HEK293 (cell line): ENCODE results near the gene COL6A6.

Source experiments
- CTCF ChIA-PET: fragments of 350-600 bp; formaldehyde crosslinking; extraction: SDS; loops from one replicate; lab custom pipeline; 2021; ENCODE audit warnings: antibody characterized with exemption; lab: Yijun Ruan, JAX
- POLR2A ChIA-PET: fragments of 300-600 bp; formaldehyde crosslinking; extraction: SDS; loops from one replicate; lab custom pipeline; 2020; ENCODE audit warnings: antibody characterized with exemption, inconsistent platforms; lab: Yijun Ruan, JAX
- H3K27ac ChIP-seq: fragments of 200-500 bp; sonication (Bioruptor generic); 2 replicates; pipeline ENCODE4 v1.5.1; 2014; ENCODE audit warnings: low read depth, low read length, control low read depth, inconsistent platforms; ENCODE audit errors: extremely low read depth
- H3K36me3 ChIP-seq, 2 experiments: fragments of 200-500 bp in 1 of 2; sonication (Bioruptor generic) in 1 of 2; 1 replicate in 1 of 2; 2 replicates in 1 of 2; pipeline ENCODE4 v1.5.1; 2014 to 2017; ENCODE audit warnings: inconsistent platforms in 2 of 2, low read length in 2 of 2; ENCODE audit not compliant: control insufficient read depth in 2 of 2, insufficient read depth in 1 of 2
- H3K4me1 ChIP-seq: fragments of 200-500 bp; sonication (Bioruptor generic); 2 replicates; pipeline ENCODE4 v1.5.1; 2014; ENCODE audit warnings: mild to moderate bottlenecking, low read length, inconsistent platforms; ENCODE audit not compliant: control insufficient read depth, insufficient read depth
- H3K4me3 ChIP-seq: 2 replicates; pipeline ENCODE4 v1.5.1; 2011; ENCODE audit warnings: low read depth, mild to moderate bottlenecking, control low read depth, low read length, moderate library complexity
- H3K9me3 ChIP-seq: fragments of 200-500 bp; sonication (Bioruptor generic); 2 replicates; pipeline ENCODE4 v1.5.1; 2014; ENCODE audit warnings: low read depth, low read length, inconsistent platforms; ENCODE audit not compliant: control insufficient read depth, insufficient read depth
- GLI4 ChIP-seq: fragments of 450-650 bp; formaldehyde crosslinking; IDR thresholded peaks from 2 replicates; pipeline ENCODE4 v1.5.1; 2016; ENCODE audit warnings: missing biosample characterization, missing genetic modification characterization
- OSR2 ChIP-seq: fragments of 450-650 bp; formaldehyde crosslinking; IDR thresholded peaks from 2 replicates; pipeline ENCODE4 v1.5.1; 2016; ENCODE audit warnings: missing biosample characterization, missing genetic modification characterization
- REPIN1 ChIP-seq: fragments of 450-650 bp; formaldehyde crosslinking; IDR thresholded peaks from 2 replicates; pipeline ENCODE4 v1.5.1; 2017; ENCODE audit warnings: missing biosample characterization, missing genetic modification characterization, low read depth
- SETDB1 ChIP-seq: IDR thresholded peaks from one replicate; pipeline ENCODE4 v1.6.1; 2017; ENCODE audit warnings: mild to moderate bottlenecking, low read length, moderate library complexity, mixed read lengths; ENCODE audit not compliant: insufficient read length
- YY1 ChIP-seq: fragments of 450-650 bp; formaldehyde crosslinking; IDR thresholded peaks from 2 replicates; pipeline ENCODE4 v1.5.1; 2018; ENCODE audit warnings: missing biosample characterization, missing genetic modification characterization
- ZEB2 ChIP-seq: fragments of 450-650 bp; formaldehyde crosslinking; IDR thresholded peaks from 2 replicates; pipeline ENCODE4 v1.5.1; 2016; ENCODE audit warnings: missing biosample characterization, missing genetic modification characterization
- ZFP3 ChIP-seq: fragments of 450-650 bp; formaldehyde crosslinking; IDR thresholded peaks from 2 replicates; pipeline ENCODE4 v1.5.1; 2016; ENCODE audit warnings: low read depth, missing biosample characterization, missing genetic modification characterization
- ZNF548 ChIP-seq: fragments of 450-650 bp; formaldehyde crosslinking; IDR thresholded peaks from 2 replicates; pipeline ENCODE4 v1.5.1; 2016; ENCODE audit warnings: missing biosample characterization, missing genetic modification characterization
- ZNF561 ChIP-seq: fragments of 450-650 bp; IDR thresholded peaks from 2 replicates; pipeline ENCODE4 v1.5.1; 2018; ENCODE audit warnings: missing biosample characterization, missing genetic modification characterization, borderline replicate concordance
- ZNF585B ChIP-seq: fragments of 450-650 bp; formaldehyde crosslinking; IDR thresholded peaks from 2 replicates; pipeline ENCODE4 v1.5.1; 2016; ENCODE audit warnings: missing biosample characterization, missing genetic modification characterization
- ZNF624 ChIP-seq: fragments of 450-650 bp; formaldehyde crosslinking; IDR thresholded peaks from 2 replicates; pipeline ENCODE4 v1.5.1; 2017; ENCODE audit warnings: missing biosample characterization, missing genetic modification characterization
- ZNF629 ChIP-seq: fragments of 450-650 bp; formaldehyde crosslinking; IDR thresholded peaks from 2 replicates; pipeline ENCODE4 v1.5.1; 2017; ENCODE audit warnings: missing biosample characterization, missing genetic modification characterization
- ZNF670 ChIP-seq: fragments of 450-650 bp; formaldehyde crosslinking; IDR thresholded peaks from 2 replicates; pipeline ENCODE4 v1.5.1; 2016; ENCODE audit warnings: missing biosample characterization, missing genetic modification characterization, low read depth
- ZNF707 ChIP-seq: fragments of 450-650 bp; formaldehyde crosslinking; IDR thresholded peaks from 2 replicates; pipeline ENCODE4 v1.5.1; 2016; ENCODE audit warnings: missing biosample characterization, missing genetic modification characterization
- ZNF791 ChIP-seq: fragments of 450-650 bp; formaldehyde crosslinking; IDR thresholded peaks from 2 replicates; pipeline ENCODE4 v1.5.1; 2016; ENCODE audit warnings: missing biosample characterization, missing genetic modification characterization
- TF ChIP-seq, protein P1 (sequence below): fragments of 450-650 bp; formaldehyde crosslinking; IDR thresholded peaks from 2 replicates; pipeline ENCODE4 v1.5.1; 2016; ENCODE audit warnings: missing biosample characterization, missing genetic modification characterization
- TF ChIP-seq, protein P2 (sequence below): fragments of 450-650 bp; formaldehyde crosslinking; IDR thresholded peaks from 2 replicates; pipeline ENCODE4 v1.5.1; 2017; ENCODE audit warnings: missing biosample characterization, missing genetic modification characterization
- TF ChIP-seq, protein P3 (sequence below): fragments of 450-650 bp; formaldehyde crosslinking; IDR thresholded peaks from 2 replicates; pipeline ENCODE4 v1.5.1; 2017; ENCODE audit warnings: missing biosample characterization, missing genetic modification characterization
- TF ChIP-seq, protein P4 (sequence below): fragments of 450-650 bp; formaldehyde crosslinking; IDR thresholded peaks from 2 replicates; pipeline ENCODE4 v1.5.1; 2016; ENCODE audit warnings: missing biosample characterization, missing genetic modification characterization
- TF ChIP-seq, protein P5 (sequence below): fragments of 450-650 bp; formaldehyde crosslinking; IDR thresholded peaks from 2 replicates; pipeline ENCODE4 v1.5.1; 2017; ENCODE audit warnings: missing biosample characterization, missing genetic modification characterization
- TF ChIP-seq, protein P6 (sequence below): fragments of 450-650 bp; formaldehyde crosslinking; IDR thresholded peaks from 2 replicates; pipeline ENCODE4 v1.5.1; 2016; ENCODE audit warnings: missing biosample characterization, missing genetic modification characterization

Gene COL6A6

DNA sequence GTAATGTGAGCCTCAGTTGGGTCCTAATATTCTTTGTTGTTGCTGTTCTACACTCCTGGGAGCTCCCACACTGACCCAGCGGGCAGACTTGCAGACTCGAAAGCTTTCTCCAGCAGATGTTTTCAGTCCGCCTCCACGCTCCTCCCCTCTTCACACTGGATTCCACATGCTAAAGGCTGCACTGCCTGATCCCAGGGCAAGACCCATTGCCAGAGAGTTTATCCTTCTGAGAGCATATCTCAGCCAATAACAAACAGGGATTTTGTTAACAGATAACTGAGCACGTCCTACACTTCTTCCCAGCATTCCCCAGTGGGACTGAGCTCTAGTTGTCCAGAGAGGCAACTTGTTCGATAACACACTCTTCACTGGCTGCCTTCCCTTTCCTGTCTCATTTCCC, 8.0 kb upstream of the COL6A6 start (continued):
- TF ChIP-seq ZNF670 (tag by site-specific recombination): no peak

DNA sequence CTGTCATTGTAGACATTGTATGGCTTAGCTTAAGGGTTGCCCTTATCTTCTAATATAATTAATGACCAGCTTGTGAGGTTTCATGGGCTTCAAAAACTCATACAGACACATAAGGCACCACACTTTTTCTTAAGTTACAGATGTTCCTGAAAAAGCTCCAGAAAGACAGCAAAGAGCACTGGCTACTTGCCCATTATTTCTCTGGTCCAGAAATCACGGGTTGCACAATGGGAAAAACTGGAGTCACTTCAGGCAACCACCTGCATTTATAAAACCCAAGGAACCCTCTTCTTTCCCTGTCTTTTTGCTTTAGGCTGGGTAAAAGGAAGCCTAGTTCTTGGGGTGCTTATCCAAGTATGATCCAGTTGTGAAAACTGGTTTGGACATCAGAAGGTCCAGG, 2.3 kb upstream of the COL6A6 start:
- ChIA-PET CTCF (no interaction called here), POLR2A (no interaction called here)
- Histone ChIP-seq H3K4me1 (no peaks in the 10 kb centered on the region), H3K4me3 (no peak overlapping the region), H3K27ac (no peak overlapping the region), H3K9me3 (no peaks in the 10 kb centered on the region), H3K36me3 (no peaks in the 10 kb centered on the region)
- no peak for TF ChIP-seq ZFP3 (tag by site-specific recombination)
- no peak for TF ChIP-seq YY1 (tag by site-specific recombination)
- TF ChIP-seq ZNF707 (tag by site-specific recombination): no peak
- TF ChIP-seq, protein P1, sequence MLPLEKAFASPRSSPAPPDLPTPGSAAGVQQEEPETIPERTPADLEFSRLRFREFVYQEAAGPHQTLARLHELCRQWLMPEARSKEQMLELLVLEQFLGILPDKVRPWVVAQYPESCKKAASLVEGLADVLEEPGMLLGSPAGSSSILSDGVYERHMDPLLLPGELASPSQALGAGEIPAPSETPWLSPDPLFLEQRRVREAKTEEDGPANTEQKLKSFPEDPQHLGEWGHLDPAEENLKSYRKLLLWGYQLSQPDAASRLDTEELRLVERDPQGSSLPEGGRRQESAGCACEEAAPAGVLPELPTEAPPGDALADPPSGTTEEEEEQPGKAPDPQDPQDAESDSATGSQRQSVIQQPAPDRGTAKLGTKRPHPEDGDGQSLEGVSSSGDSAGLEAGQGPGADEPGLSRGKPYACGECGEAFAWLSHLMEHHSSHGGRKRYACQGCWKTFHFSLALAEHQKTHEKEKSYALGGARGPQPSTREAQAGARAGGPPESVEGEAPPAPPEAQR (tag by site-specific recombination): no peak
- no peak for TF ChIP-seq ZNF548 (tag by site-specific recombination)

DNA sequence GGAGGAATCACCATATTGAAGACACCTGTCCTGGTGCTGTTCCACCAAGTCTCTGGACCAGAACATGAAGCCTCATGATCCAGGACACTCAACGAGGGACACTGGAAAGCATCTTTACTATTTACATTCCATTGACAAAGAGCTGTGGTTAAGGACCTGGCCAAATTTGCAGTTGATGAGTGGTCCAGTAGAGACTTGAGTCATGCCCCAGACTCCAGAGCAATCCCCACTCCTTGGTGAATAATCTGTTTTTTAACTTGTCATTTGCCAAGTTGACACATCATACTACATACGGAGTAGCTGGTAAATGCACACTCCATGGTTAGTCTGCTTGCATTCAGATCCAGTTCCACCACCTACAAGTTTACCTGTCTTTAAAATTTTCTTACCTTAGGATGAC, 1.2 kb upstream of the COL6A6 start:
- POLR2A ChIA-PET: no interaction called here
- no peak overlapping the region for H3K4me3 ChIP-seq
- TF ChIP-seq, protein P2, sequence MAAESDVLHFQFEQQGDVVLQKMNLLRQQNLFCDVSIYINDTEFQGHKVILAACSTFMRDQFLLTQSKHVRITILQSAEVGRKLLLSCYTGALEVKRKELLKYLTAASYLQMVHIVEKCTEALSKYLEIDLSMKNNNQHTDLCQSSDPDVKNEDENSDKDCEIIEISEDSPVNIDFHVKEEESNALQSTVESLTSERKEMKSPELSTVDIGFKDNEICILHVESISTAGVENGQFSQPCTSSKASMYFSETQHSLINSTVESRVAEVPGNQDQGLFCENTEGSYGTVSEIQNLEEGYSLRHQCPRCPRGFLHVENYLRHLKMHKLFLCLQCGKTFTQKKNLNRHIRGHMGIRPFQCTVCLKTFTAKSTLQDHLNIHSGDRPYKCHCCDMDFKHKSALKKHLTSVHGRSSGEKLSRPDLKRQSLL: no peak
- TF ChIP-seq, protein P3, sequence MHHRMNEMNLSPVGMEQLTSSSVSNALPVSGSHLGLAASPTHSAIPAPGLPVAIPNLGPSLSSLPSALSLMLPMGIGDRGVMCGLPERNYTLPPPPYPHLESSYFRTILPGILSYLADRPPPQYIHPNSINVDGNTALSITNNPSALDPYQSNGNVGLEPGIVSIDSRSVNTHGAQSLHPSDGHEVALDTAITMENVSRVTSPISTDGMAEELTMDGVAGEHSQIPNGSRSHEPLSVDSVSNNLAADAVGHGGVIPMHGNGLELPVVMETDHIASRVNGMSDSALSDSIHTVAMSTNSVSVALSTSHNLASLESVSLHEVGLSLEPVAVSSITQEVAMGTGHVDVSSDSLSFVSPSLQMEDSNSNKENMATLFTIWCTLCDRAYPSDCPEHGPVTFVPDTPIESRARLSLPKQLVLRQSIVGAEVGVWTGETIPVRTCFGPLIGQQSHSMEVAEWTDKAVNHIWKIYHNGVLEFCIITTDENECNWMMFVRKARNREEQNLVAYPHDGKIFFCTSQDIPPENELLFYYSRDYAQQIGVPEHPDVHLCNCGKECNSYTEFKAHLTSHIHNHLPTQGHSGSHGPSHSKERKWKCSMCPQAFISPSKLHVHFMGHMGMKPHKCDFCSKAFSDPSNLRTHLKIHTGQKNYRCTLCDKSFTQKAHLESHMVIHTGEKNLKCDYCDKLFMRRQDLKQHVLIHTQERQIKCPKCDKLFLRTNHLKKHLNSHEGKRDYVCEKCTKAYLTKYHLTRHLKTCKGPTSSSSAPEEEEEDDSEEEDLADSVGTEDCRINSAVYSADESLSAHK (tag by site-specific recombination): no peak
- TF ChIP-seq ZNF629 (tag by site-specific recombination): no peak
- TF ChIP-seq ZNF585B (tag by site-specific recombination): no peak
- TF ChIP-seq ZNF624 (tag by site-specific recombination): no peak
- TF ChIP-seq, protein P4, sequence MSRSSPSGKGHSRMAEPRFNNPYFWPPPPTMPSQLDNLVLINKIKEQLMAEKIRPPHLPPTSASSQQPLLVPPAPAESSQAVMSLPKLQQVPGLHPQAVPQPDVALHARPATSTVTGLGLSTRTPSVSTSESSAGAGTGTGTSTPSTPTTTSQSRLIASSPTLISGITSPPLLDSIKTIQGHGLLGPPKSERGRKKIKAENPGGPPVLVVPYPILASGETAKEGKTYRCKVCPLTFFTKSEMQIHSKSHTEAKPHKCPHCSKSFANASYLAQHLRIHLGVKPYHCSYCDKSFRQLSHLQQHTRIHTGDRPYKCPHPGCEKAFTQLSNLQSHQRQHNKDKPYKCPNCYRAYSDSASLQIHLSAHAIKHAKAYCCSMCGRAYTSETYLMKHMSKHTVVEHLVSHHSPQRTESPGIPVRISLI (tag by site-specific recombination): no peak
- TF ChIP-seq, protein P5, sequence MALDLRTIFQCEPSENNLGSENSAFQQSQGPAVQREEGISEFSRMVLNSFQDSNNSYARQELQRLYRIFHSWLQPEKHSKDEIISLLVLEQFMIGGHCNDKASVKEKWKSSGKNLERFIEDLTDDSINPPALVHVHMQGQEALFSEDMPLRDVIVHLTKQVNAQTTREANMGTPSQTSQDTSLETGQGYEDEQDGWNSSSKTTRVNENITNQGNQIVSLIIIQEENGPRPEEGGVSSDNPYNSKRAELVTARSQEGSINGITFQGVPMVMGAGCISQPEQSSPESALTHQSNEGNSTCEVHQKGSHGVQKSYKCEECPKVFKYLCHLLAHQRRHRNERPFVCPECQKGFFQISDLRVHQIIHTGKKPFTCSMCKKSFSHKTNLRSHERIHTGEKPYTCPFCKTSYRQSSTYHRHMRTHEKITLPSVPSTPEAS (tag by site-specific recombination): no peak
- no peak for TF ChIP-seq GLI4
- TF ChIP-seq, protein P6, sequence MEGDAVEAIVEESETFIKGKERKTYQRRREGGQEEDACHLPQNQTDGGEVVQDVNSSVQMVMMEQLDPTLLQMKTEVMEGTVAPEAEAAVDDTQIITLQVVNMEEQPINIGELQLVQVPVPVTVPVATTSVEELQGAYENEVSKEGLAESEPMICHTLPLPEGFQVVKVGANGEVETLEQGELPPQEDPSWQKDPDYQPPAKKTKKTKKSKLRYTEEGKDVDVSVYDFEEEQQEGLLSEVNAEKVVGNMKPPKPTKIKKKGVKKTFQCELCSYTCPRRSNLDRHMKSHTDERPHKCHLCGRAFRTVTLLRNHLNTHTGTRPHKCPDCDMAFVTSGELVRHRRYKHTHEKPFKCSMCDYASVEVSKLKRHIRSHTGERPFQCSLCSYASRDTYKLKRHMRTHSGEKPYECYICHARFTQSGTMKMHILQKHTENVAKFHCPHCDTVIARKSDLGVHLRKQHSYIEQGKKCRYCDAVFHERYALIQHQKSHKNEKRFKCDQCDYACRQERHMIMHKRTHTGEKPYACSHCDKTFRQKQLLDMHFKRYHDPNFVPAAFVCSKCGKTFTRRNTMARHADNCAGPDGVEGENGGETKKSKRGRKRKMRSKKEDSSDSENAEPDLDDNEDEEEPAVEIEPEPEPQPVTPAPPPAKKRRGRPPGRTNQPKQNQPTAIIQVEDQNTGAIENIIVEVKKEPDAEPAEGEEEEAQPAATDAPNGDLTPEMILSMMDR (tag by site-specific recombination): no peak
- TF ChIP-seq ZEB2: no peak
- no peak for TF ChIP-seq REPIN1
- TF ChIP-seq SETDB1: no peak
- no peak for TF ChIP-seq OSR2
- TF ChIP-seq ZNF791 (tag by site-specific recombination): no peak
- TF ChIP-seq ZNF561 (tag by site-specific recombination): no peak
- TF ChIP-seq, all 188 proteins: peak for 0
- Histone ChIP-seq H3K9me3 (no peaks in the 10 kb centered on the region), H3K4me1 (no peaks in the 10 kb centered on the region), H3K36me3 (no peaks in the 10 kb centered on the region), H3K27ac (no peak overlapping the region)
- CTCF ChIA-PET: interaction anchor here (1.3 kb wide), 1 partner anchor 24 kb away, joined by 3 read pairs; no protein-coding TSS in a partner anchor
